Endodermal cell (in vitro differentiated cells): ENCODE data around the gene RBM20. TPM values are rescaled to one million over a fixed set of nuclear protein-coding genes. Genes with fewer than 3 reads are reported as not detected.

ENCODE experiments used
- DNase-seq: peaks from one replicate; pipeline ENCODE4 v3.0.0-alpha.2; 2017
- H3K27ac ChIP-seq: 2 replicates; pipeline ENCODE4 v1.5.1; 2013; ENCODE audit warnings: mild to moderate bottlenecking, low read depth, low read length, moderate library complexity
- H3K27me3 ChIP-seq: 2 replicates; pipeline ENCODE4 v1.6.1; 2013; ENCODE audit warnings: mild to moderate bottlenecking, low read length, moderate library complexity; ENCODE audit not compliant: insufficient read depth, control insufficient read depth, poor library complexity, severe bottlenecking
- H3K36me3 ChIP-seq: 2 replicates; pipeline ENCODE4 v1.7.0; 2013; ENCODE audit warnings: mild to moderate bottlenecking, low read length, moderate library complexity; ENCODE audit not compliant: control insufficient read depth, insufficient read depth
- H3K4me1 ChIP-seq: one replicate; pipeline ENCODE4 v1.7.0; 2013; ENCODE audit warnings: low read length; ENCODE audit not compliant: control insufficient read depth, insufficient read depth
- H3K4me3 ChIP-seq: 2 replicates; pipeline ENCODE4 v1.5.1; 2013; ENCODE audit warnings: mild to moderate bottlenecking, low read length, moderate library complexity
- H3K9ac ChIP-seq: 2 replicates; pipeline ENCODE4 v1.6.1; 2013; ENCODE audit warnings: mild to moderate bottlenecking, low read length, moderate library complexity; ENCODE audit not compliant: poor library complexity, severe bottlenecking; ENCODE audit errors: extremely low read depth
- H3K9me3 ChIP-seq: 2 replicates; pipeline ENCODE4 v1.6.1; 2013; ENCODE audit warnings: mild to moderate bottlenecking, low read length, moderate library complexity; ENCODE audit not compliant: control insufficient read depth
- H3K27ac Mint-ChIP-seq: 2 replicates; pipeline ENCODE4 v1.8.0; 2020; ENCODE audit warnings: mixed read lengths
- H3K27me3 Mint-ChIP-seq: 2 replicates; pipeline ENCODE4 v1.8.0; 2021; ENCODE audit warnings: mild to moderate bottlenecking, mixed read lengths; ENCODE audit not compliant: insufficient read depth
- H3K36me3 Mint-ChIP-seq: 2 replicates; pipeline ENCODE4 v1.8.0; 2020; ENCODE audit warnings: low read depth, mixed read lengths
- H3K4me1 Mint-ChIP-seq: 2 replicates; pipeline ENCODE4 v1.8.0; 2020; ENCODE audit warnings: mixed read lengths
- H3K4me3 Mint-ChIP-seq: 2 replicates; pipeline ENCODE4 v1.8.0; 2020; ENCODE audit warnings: mild to moderate bottlenecking, moderate library complexity, mixed read lengths
- H3K9me3 Mint-ChIP-seq: 2 replicates; pipeline ENCODE4 v1.8.0; 2020; ENCODE audit warnings: mild to moderate bottlenecking, mixed read lengths
- CTCF ChIP-seq: fragments of 200-600 bp; sonication (generic); conservative IDR thresholded peaks from 2 replicates; pipeline ENCODE4 v1.5.0; 2021; ENCODE audit warnings: antibody characterized with exemption, mild to moderate bottlenecking
- WGBS, 2 experiments: methylation state at CpG; one replicate each; pipeline versions ENCODE4 v1.1.5 to v1.1.7; 2013; ENCODE audit warnings: missing lambda C conversion rate in 2 of 2, mixed read lengths in 1 of 2; ENCODE audit not compliant: insufficient coverage in 1 of 2, insufficient read length in 1 of 2; 5-methylcytosine and 5-hydroxymethylcytosine counted together
- total RNA-seq, 2 donors: library from RNA; stranded (reverse); fragmentation: NEBNext Ultra II Directional in 1 of 2; extraction: Animal tissue kit (Norgen Biotek cat#: 25700) in 1 of 2; gene quantifications; 2 replicates in 1 of 2; 3 replicates in 1 of 2; pipeline ENCODE4 v1.2.1, GENCODE V29; 2021

Gene RBM20
- total RNA-seq, 2 donors from 2014 or later: 6.2 to 7.0 TPM

GRCh38 chr10:110686047-110686446 lies 41.9 kb downstream of the RBM20 start:
- Mint-ChIP-seq H3K4me3 (no peak overlapping the region), H3K27ac (no peak overlapping the region), H3K9me3 (peaks cover 11% of the 10 kb centered on the region), H3K27me3 (no peaks in the 10 kb centered on the region), H3K36me3 (peaks cover 6% of the 10 kb centered on the region), H3K4me1 (peaks cover 25% of the 10 kb centered on the region)
- Histone ChIP-seq H3K4me3 (no peak overlapping the region), H3K4me1 (peaks cover 15% of the 10 kb centered on the region), H3K27ac (no peak overlapping the region), H3K9ac (no peak overlapping the region), H3K36me3 (no peaks in the 10 kb centered on the region), H3K27me3 (no peaks in the 10 kb centered on the region), H3K9me3 (peaks cover 12% of the 10 kb centered on the region)
- WGBS, 2 experiments: 91 to 94% methylated on average over 4 to 6 of the region's 6 CpGs
- DNase-seq: no peak
- no peak for TF ChIP-seq CTCF

- Histone ChIP-seq H3K4me1 (peaks cover 12% of the 10 kb centered on the region), H3K27me3 (no peaks in the 10 kb centered on the region), H3K9ac (no peak overlapping the region), H3K4me3 (no peak overlapping the region), H3K27ac (no peak overlapping the region), H3K36me3 (no peaks in the 10 kb centered on the region), H3K9me3 (peaks cover 21% of the 10 kb centered on the region)
- peaks cover 20% of the 10 kb centered on the region for H3K9me3 Mint-ChIP-seq
- peaks cover 19% of the 10 kb centered on the region for H3K4me1 Mint-ChIP-seq
- H3K27me3 Mint-ChIP-seq: no peaks in the 10 kb centered on the region
- H3K27ac Mint-ChIP-seq: no peak overlapping the region
- H3K36me3 Mint-ChIP-seq: peaks cover 12% of the 10 kb centered on the region
- TF ChIP-seq CTCF: no peak
- no peak overlapping the region for H3K4me3 Mint-ChIP-seq
- WGBS, 2 experiments: 94 to 97% methylated on average over 2 of the region's 2 CpGs
- no peak for DNase-seq
These were observed 42.8 kb downstream of the RBM20 start for GRCh38 chr10:110686949-110687348.

- Histone ChIP-seq H3K27ac (no peak overlapping the region), H3K4me3 (no peak overlapping the region), H3K9ac (no peak overlapping the region), H3K36me3 (no peaks in the 10 kb centered on the region), H3K4me1 (peaks cover 12% of the 10 kb centered on the region), H3K27me3 (no peaks in the 10 kb centered on the region), H3K9me3 (peaks cover 25% of the 10 kb centered on the region)
- peaks cover 18% of the 10 kb centered on the region for H3K4me1 Mint-ChIP-seq
- no peak for DNase-seq
- H3K36me3 Mint-ChIP-seq: peaks cover 12% of the 10 kb centered on the region
- H3K27ac Mint-ChIP-seq: no peak overlapping the region
- TF ChIP-seq CTCF: no peak
- no peaks in the 10 kb centered on the region for H3K27me3 Mint-ChIP-seq
- H3K4me3 Mint-ChIP-seq: no peak overlapping the region
- WGBS, 2 experiments: 93 to 100% methylated on average over 5 to 6 of the region's 6 CpGs
- H3K9me3 Mint-ChIP-seq: peaks cover 23% of the 10 kb centered on the region
These were observed 43.3 kb downstream of the RBM20 start for GRCh38 chr10:110687400-110687799.
